ENCODE data around the gene GPR75.
"Not testable (repeated sequence)": the region's sequence is repeated elsewhere in the genome, so short reads cannot be mapped to it uniquely, and the experiment has no call there.

The GPR75 gene

GRCh38 chr2:53851052-53851757 is 8.6 kb downstream of the GPR75 start:
- DNase-seq, result not testable (repeated sequence)

- DNase-seq, result no peak
Observed at GRCh38 chr2:53848062-53848461, 11.7 kb downstream of the GPR75 start.

DNA sequence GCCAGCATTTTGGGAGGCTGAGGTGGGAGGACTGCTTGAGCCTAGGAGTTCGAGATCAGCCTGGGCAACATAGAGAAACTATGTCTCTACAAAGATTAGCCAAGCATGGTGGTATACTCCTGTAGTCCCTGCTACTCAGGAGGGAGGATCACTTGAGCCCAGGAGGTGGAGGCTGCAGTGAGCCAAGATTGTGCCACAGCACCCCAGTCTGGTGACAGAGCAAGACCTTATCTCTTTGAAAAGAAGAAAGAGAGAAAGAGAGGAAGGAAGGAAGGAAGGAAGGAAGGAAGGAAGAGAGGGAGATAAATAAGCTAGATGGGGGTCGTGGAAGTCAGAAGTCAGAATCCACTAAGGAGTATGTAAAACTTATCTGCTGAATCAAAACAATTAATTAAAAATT is 16.2 kb downstream of the GPR75 start:
- DNase-seq, result no peak

DNA sequence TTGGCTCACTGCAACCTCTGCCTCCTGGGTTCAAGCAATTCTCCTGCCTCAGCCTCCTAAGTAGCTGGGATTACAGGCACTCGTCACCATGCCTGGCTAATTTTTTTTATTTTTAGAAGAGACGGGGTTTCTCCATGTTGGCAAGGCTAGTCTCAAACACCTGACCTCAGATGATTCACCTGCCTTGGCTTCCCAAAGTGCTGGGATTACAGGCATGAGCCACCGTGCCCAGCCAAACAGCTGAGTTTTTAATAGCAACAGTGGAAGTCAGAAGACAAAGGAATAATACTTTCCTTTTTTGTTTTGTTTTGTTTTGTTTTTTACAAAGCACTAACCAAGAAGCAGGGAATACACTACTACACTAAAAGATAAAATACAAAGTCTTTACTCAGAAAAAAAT is 16.9 kb downstream of the GPR75 start:
- no peak for DNase-seq

DNA sequence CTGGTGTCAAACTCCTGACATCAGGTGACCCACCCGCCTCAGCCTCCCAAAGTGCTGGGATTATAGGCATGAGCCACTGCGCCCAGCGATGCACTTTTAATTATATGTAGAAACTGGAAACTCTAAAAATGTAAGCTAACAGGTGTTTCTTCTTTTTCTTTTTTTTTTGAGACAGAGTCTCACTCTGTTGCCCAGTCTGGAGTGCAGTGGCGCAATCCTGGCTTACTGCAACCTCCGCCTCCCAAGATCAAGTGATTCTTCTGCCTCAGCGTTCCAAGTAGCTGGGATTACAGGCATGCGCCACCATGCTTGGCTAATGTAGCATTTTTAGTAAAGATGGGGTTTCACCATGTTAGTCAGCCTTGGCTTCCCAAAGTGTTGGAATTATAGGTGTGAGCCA is 18.1 kb downstream of the GPR75 start:
- not testable (repeated sequence) for DNase-seq

- DNase-seq, result no peak
Observed at GRCh38 chr2:53840580-53840979, 19.2 kb downstream of the GPR75 start.

- DNase-seq, result not testable (repeated sequence)
Observed at GRCh38 chr2:53829980-53830290, 29.8 kb downstream of the GPR75 start.

DNA sequence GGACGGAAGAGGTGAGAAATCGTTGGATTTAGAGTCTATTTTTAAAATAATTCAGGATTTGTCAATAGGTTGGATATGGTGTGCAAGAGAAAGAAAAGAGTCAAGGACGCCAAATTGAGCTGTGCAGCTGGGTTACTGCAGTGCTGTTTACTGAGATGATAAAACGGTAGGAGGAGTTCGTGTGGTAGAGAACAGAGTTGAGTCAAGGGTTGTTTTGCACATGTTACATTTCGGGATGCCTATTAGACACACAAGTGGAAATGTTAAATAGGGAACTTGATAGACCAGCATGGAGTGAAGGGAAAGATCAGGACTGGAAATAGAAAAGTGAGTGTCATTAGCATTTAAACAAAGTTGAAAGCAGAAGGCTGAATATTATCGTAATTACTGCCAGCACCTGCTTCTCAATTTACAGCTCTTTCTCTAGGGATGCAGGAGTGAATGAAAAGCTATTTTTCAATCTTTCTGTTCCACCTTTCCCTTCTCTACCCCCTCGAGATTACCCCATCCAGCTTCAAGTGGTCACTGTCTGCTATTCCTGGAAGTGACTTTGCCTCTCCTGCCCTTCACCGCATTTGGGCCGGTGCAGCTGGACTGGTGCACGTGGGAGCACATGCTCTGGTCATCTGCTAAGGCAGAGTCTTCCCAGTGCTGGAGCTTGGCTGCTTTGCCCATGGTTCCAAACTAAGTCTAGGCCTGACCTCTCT is 30.3 kb downstream of the GPR75 start:
- DNase-seq, result peak; percentile 92

GRCh38 chr2:53828331-53828730 is 31.4 kb downstream of the GPR75 start:
- no peak for DNase-seq

GRCh38 chr2:53827398-53828175 is 32.2 kb downstream of the GPR75 start:
- no peak for DNase-seq

- DNase-seq, result no peak
Observed at GRCh38 chr2:53826587-53827397, 33.0 kb downstream of the GPR75 start.

GRCh38 chr2:53826030-53826410 is 33.7 kb downstream of the GPR75 start:
- DNase-seq, result no peak

GRCh38 chr2:53823639-53824038 is 36.1 kb downstream of the GPR75 start:
- not testable (repeated sequence) for DNase-seq

DNA sequence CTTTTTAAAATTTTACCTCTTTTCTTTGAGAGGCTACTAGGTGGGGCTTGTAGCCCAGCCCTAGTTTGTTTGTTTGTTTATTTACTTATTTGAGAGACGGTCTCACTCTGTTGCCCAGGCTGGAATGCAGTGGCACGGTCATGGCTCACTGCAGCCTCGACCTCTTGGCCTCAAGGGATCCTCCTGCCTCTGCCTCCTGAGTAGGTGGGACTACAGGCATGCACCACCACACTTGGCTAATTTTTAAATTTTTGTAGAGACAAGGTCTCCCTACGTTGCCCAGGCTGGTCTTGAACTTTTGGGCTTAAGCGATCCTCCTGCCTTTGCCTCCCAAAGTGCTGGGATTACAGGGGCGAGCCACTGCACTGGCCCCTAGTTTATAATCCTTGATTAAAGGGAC is 38.0 kb downstream of the GPR75 start:
- DNase-seq, result no peak

GRCh38 chr2:53820711-53821110 is 39.1 kb downstream of the GPR75 start:
- DNase-seq, result no peak

DNA sequence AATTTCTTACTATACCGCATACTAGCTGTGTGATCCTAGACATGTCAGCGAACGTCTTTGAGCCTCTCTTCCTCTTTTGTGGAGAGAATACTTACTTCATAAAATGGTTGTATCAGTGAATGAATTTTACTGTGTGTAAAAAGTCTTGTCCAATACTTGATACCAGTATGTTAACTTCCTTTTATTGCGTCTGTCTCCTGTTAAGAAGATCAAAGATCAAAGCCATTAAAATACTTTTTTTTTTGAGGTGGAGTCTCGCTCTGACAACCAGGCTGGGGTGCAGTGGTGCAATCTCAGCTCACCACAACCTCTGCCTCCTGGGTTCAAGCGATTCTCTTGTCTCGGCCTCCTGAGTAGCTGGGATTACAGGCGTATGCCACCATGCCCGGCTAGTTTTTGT is 39.7 kb downstream of the GPR75 start:
- DNase-seq, result no peak

DNA sequence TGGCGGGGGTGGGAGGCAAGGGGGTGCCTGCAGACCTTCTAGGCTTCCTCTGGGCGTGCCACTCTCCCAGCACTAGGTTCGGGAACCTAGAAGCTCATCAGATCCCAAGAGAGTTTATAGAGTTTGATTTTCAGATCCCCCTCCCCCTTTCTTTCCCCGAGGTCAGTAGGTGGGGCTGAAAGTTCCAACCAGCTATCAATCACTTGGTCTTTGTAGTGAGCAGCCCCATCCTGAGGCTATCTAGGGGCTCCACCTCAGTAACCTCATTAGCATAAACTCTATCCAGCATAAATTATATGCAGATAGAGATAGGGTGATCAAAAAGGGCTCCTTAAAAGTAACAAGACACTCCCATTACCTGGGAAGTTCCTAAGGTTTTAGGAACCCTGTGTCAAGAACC is 40.1 kb downstream of the GPR75 start:
- DNase-seq, result no peak

- DNase-seq, result no peak
Observed at GRCh38 chr2:53818854-53819435, 40.8 kb downstream of the GPR75 start.

- DNase-seq, result no peak
Observed at GRCh38 chr2:53813151-53813550, 46.6 kb downstream of the GPR75 start.

GRCh38 chr2:53811601-53812000 is 48.2 kb downstream of the GPR75 start:
- no peak for DNase-seq

All from NCI-H1436 treated with DMSO at 0.1 percent for 48 hours (cell line).